ENCODE measurements around the gene FOXD2. TPM values are rescaled to one million over a fixed set of nuclear protein-coding genes. Genes with fewer than 3 reads are reported as not detected.

The FOXD2 gene
- total and polyA plus RNA-seq, 12 donors: 0.31 to 3.3 (median 0.81) TPM

- H3K9me3 ChIP-seq (replicated peaks in 1 of 3): no peaks in the 10 kb centered on the region
- intact Hi-C loops (cut with DNase I): no loop called here
- no peak overlapping the region for H3K27ac ChIP-seq
- no peaks in the 10 kb centered on the region for H3K4me1 ChIP-seq (replicated peaks in 1 of 2)
- 45 to 91% (median 86%) methylated on average over 2 of the region's 2 CpGs for WGBS, 4 donors
- H3K4me3 ChIP-seq: no peak overlapping the region
- no peak for DNase-seq
- H3K27me3 ChIP-seq: peaks cover 5% of the 10 kb centered on the region
- TF ChIP-seq CTCF (IDR thresholded peaks at IDR 0.05) (no peak), POLR2A (IDR thresholded peaks at IDR 0.05) (no peak)
- no peaks in the 10 kb centered on the region for H3K36me3 ChIP-seq (replicated peaks in 1 of 2)
Observed at GRCh38 chr1:47390843-47391242, 47.0 kb upstream of the FOXD2 start.

- Histone ChIP-seq H3K9me3 (replicated peaks in 1 of 3) (no peaks in the 10 kb centered on the region), H3K27me3 (peaks cover 5% of the 10 kb centered on the region), H3K4me1 (replicated peaks in 1 of 2) (no peaks in the 10 kb centered on the region), H3K27ac (no peak overlapping the region), H3K36me3 (replicated peaks in 1 of 2) (no peaks in the 10 kb centered on the region), H3K4me3 (no peak overlapping the region)
- intact Hi-C loops (cut with DNase I): no loop called here
- TF ChIP-seq CTCF (IDR thresholded peaks at IDR 0.05) (no peak), POLR2A (IDR thresholded peaks at IDR 0.05) (no peak)
- 61 to 65% (median 63%) methylated on average over 5 of the region's 5 CpGs for WGBS, 4 donors
- DNase-seq: no peak
Observed at GRCh38 chr1:47393141-47393540, 44.7 kb upstream of the FOXD2 start.

GRCh38 chr1:47395433-47395832 is 42.4 kb upstream of the FOXD2 start:
- H3K4me3 ChIP-seq: no peak overlapping the region
- H3K36me3 ChIP-seq (replicated peaks in 1 of 2): no peaks in the 10 kb centered on the region
- TF ChIP-seq CTCF (IDR thresholded peaks at IDR 0.05) (no peak), POLR2A (IDR thresholded peaks at IDR 0.05) (no peak)
- H3K27ac ChIP-seq: no peak overlapping the region
- DNase-seq: no peak
- H3K9me3 ChIP-seq (replicated peaks in 1 of 3): no peaks in the 10 kb centered on the region
- intact Hi-C loops (cut with DNase I): no loop called here
- 72 to 87% (median 73%) methylated on average over 3 of the region's 3 CpGs for WGBS, 4 donors
- no peaks in the 10 kb centered on the region for H3K4me1 ChIP-seq (replicated peaks in 1 of 2)
- H3K27me3 ChIP-seq: peaks cover 11% of the 10 kb centered on the region

- WGBS, 4 donors: 88 to 92% (median 91%) methylated on average over 4 to 6 of the region's 6 CpGs
- no peak for TF ChIP-seq CTCF (IDR thresholded peaks at IDR 0.05)
- no peak for TF ChIP-seq POLR2A (IDR thresholded peaks at IDR 0.05)
- no peak overlapping the region for H3K4me3 ChIP-seq
- no peak overlapping the region for H3K27ac ChIP-seq
- peaks cover 11% of the 10 kb centered on the region for H3K27me3 ChIP-seq
- no peaks in the 10 kb centered on the region for H3K4me1 ChIP-seq (replicated peaks in 1 of 2)
- DNase-seq: no peak
- no peaks in the 10 kb centered on the region for H3K9me3 ChIP-seq (replicated peaks in 1 of 3)
- H3K36me3 ChIP-seq (replicated peaks in 1 of 2): no peaks in the 10 kb centered on the region
- intact Hi-C loops (cut with DNase I): no loop called here
Observed at GRCh38 chr1:47396671-47397196, 41.1 kb upstream of the FOXD2 start.
